HepG2 (cell line): ENCODE measurements around the gene SETD1A. TPM values are rescaled to one million over a fixed set of nuclear protein-coding genes. Genes with fewer than 3 reads are reported as not detected.
A peak's percentile ranks its signal among the peaks of the same experiment; 100 is the strongest.

Experiments used
- ATAC-seq: fragments of 200-7000 bp; cut with Tn5 transposase; 3 replicates; pipeline ENCODE4 v1.9.1; 2020; ENCODE audit warnings: mild to moderate bottlenecking, moderate library complexity
- BruUV-seq: library from RNA; stranded (reverse); fragments of 400-500 nt; replicated peaks from 2 replicates; lab custom pipeline; 2021; lab: Mats Ljungman, UMichigan
- CTCF ChIA-PET: fragments of 300-600 bp; formaldehyde crosslinking; extraction: SDS; loops from one replicate; lab custom pipeline; 2021; ENCODE audit warnings: low total read pairs, inconsistent platforms, low intra/inter-chr PET ratio; lab: Yijun Ruan, JAX
- POLR2A ChIA-PET: fragments of 350-600 bp; sonication (Branson Sonifier 250); formaldehyde crosslinking; loops from one replicate; lab custom pipeline; 2020; ENCODE audit warnings: antibody characterized with exemption, inconsistent platforms; lab: Yijun Ruan, JAX
- DNase-seq: peaks from one replicate; pipeline ENCODE4 v3.0.0-alpha.2; 2015; ENCODE audit warnings: low spot score
- FAIRE-seq: peaks from 3 replicates; lab custom pipeline; 2011; peaks lifted over from hg19 to GRCh38; lab: Jason Lieb, UNC
- H2AFZ ChIP-seq: one replicate; pipeline ENCODE4 v1.6.1; 2011; ENCODE audit warnings: low read length, inconsistent platforms
- H3K27ac ChIP-seq: fragments of 300-600 bp; 3 replicates; pipeline ENCODE4 v1.8.0; 2011; ENCODE audit warnings: mixed run types, mild to moderate bottlenecking, mixed read lengths, low read length, inconsistent platforms; ENCODE audit not compliant: insufficient read depth; ENCODE audit errors: extremely low read length
- H3K27me3 ChIP-seq, 2 experiments: fragments of 200-600 bp in 1 of 2; 2 replicates in 1 of 2; 3 replicates in 1 of 2; pipeline versions ENCODE4 v1.6.0 to v1.8.0; 2011; ENCODE audit warnings: low read length in 2 of 2, mild to moderate bottlenecking in 2 of 2, moderate library complexity in 2 of 2, inconsistent platforms in 1 of 2; ENCODE audit not compliant: insufficient read depth in 2 of 2, control insufficient read depth in 1 of 2
- H3K36me3 ChIP-seq, 2 experiments: fragments of 200-600 bp in 1 of 2; replicated peaks in 1 of 2; 2 replicates in 1 of 2; 3 replicates in 1 of 2; pipeline versions ENCODE4 v1.5.1 to v1.8.0; 2011; ENCODE audit warnings: low read length in 2 of 2, inconsistent platforms in 1 of 2; ENCODE audit not compliant: insufficient read depth in 2 of 2, control insufficient read depth in 1 of 2
- H3K4me1 ChIP-seq: 2 replicates; pipeline ENCODE4 v1.5.1; 2012; ENCODE audit warnings: low read length, inconsistent platforms; ENCODE audit not compliant: insufficient read depth
- H3K4me2 ChIP-seq: 2 replicates; pipeline ENCODE4 v1.6.0; 2011; ENCODE audit warnings: low read depth, low read length, inconsistent platforms
- H3K4me3 ChIP-seq, 3 experiments: fragments of 200-600 bp in 1 of 3; sonication (generic), shearing (Covaris generic) in 1 of 3; replicated peaks in 1 of 3; 2 replicates each; pipeline ENCODE4 v1.5.1; 2011 to 2016; ENCODE audit warnings: low read length in 3 of 3, inconsistent platforms in 2 of 3, low read depth in 2 of 3, mild to moderate bottlenecking in 2 of 3, control low read depth in 1 of 3, mixed read lengths in 1 of 3; ENCODE audit not compliant: insufficient read depth in 1 of 3
- H3K79me2 ChIP-seq: one replicate; pipeline ENCODE4 v1.6.1; 2011; ENCODE audit warnings: low read length, inconsistent platforms; ENCODE audit not compliant: insufficient read depth
- H3K9ac ChIP-seq: 2 replicates; pipeline ENCODE4 v1.6.0; 2011; ENCODE audit warnings: mild to moderate bottlenecking, low read depth, low read length, inconsistent platforms; ENCODE audit not compliant: insufficient read depth
- H3K9me3 ChIP-seq: 2 replicates; pipeline ENCODE4 v1.5.1; 2012; ENCODE audit warnings: mild to moderate bottlenecking, low read length
- H4K20me1 ChIP-seq: 2 replicates; pipeline ENCODE4 v1.6.0; 2011; ENCODE audit warnings: inconsistent platforms, mild to moderate bottlenecking, low read length, moderate library complexity; ENCODE audit not compliant: insufficient read depth
- AGO2 ChIP-seq: fragments of 200-400 bp; formaldehyde crosslinking; optimal IDR thresholded peaks from 2 replicates; pipeline ENCODE3; 2017; ENCODE audit warnings: mild to moderate bottlenecking, low read depth, low read length, moderate library complexity
- DNMT1 ChIP-seq: sonication (generic); formaldehyde crosslinking; IDR thresholded peaks from 2 replicates; pipeline ENCODE4 v1.5.1; 2020; ENCODE audit warnings: mild to moderate bottlenecking, missing genetic modification reagents
- POLR2A ChIP-seq, 2 experiments: IDR thresholded peaks; 2 replicates each; pipeline ENCODE4 v1.6.1; 2011; ENCODE audit warnings: low read depth in 2 of 2, low read length in 2 of 2, mild to moderate bottlenecking in 1 of 2, moderate library complexity in 1 of 2; ENCODE audit not compliant: insufficient read depth in 1 of 2
- RBFOX2 ChIP-seq: fragments of 200-400 bp; formaldehyde crosslinking; IDR thresholded peaks from 2 replicates; pipeline ENCODE4 v1.6.1; 2017; ENCODE audit warnings: low read depth, mild to moderate bottlenecking, low read length
- RBM22 ChIP-seq: fragments of 200-400 bp; formaldehyde crosslinking; optimal IDR thresholded peaks from 2 replicates; pipeline ENCODE3; 2017; ENCODE audit warnings: mild to moderate bottlenecking, low read length, moderate library complexity
- ZBTB4 ChIP-seq: sonication (generic); formaldehyde crosslinking; IDR thresholded peaks from 2 replicates; pipeline ENCODE4 v1.4.0; 2020; ENCODE audit warnings: missing genetic modification reagents, mild to moderate bottlenecking, borderline replicate concordance
- ZNF282 ChIP-seq: fragments of 450-650 bp; IDR thresholded peaks from 2 replicates; pipeline ENCODE4 v1.6.1; 2018; ENCODE audit not compliant: partially characterized antibody
- ZNF850 ChIP-seq: sonication (generic); formaldehyde crosslinking; conservative IDR thresholded peaks from 2 replicates; pipeline ENCODE4 v1.9.0; 2021; ENCODE audit warnings: mild to moderate bottlenecking, missing genetic modification reagents
- WGBS: methylation state at CpG from one replicate; pipeline ENCODE4 v1.1.6; 2017; ENCODE audit warnings: low lambda C conversion rate; 5-methylcytosine and 5-hydroxymethylcytosine counted together
- in situ Hi-C: cut with HindIII; loops from 2 replicates; pipeline ENCODE4 v1.10.0; 2017; ENCODE audit warnings: low pct_unique_long_range_greater_than_20kb; ENCODE audit not compliant: extremely low pct_ligation_motif_present
- intact Hi-C: fragments of 100-400 bp; cut with micrococcal nuclease; formaldehyde crosslinking; loops from one replicate; pipeline ENCODE4 v1.10.0; 2022; ENCODE audit not compliant: unreplicated experiment
- polyA plus RNA-seq, 8 experiments: library from polyadenylated mRNA; depleted of rRNA in 3 of 8; stranded (reverse) in 7 of 8; unstranded in 1 of 8; fragments of >200 nt; fragmentation: Illumina TruSeq in 4 of 8; extraction: Trizol in 4 of 8; gene quantifications; 2 replicates each; pipeline versions ENCODE4 v1.2.1 to v1.2.3, GENCODE V29; 2011 to 2016; ENCODE audit warnings: low read depth in 4 of 8, missing spikeins in 1 of 8, mixed read lengths in 1 of 8; ENCODE audit not compliant: insufficient read depth in 1 of 8
- total RNA-seq, 5 experiments: library from RNA; depleted of rRNA; stranded (reverse); fragments of >200 nt; fragmentation: Illumina TruSeq; extraction: Trizol; gene quantifications; 2 replicates each; pipeline ENCODE4 v1.2.3, GENCODE V29; 2016; ENCODE audit warnings: low read depth in 1 of 5

Gene SETD1A
- total and polyA plus RNA-seq, 2 of the 13 experiments (the other 11 are each of a cell fraction or from before 2014, with no cell fraction given): 3.8 to 5.6 TPM

- Histone ChIP-seq H3K79me2 (no peaks in the 10 kb centered on the region), H3K27ac (no peak overlapping the region), H4K20me1 (no peaks in the 10 kb centered on the region), H3K36me3 (peaks cover 60 to 85% of the 10 kb centered on the region in 2 experiments), H3K9me3 (no peaks in the 10 kb centered on the region), H2AFZ (no peak overlapping the region), H3K9ac (no peak overlapping the region), H3K4me2 (no peak overlapping the region), H3K4me1 (no peaks in the 10 kb centered on the region), H3K4me3 (no peak overlapping the region), H3K27me3 (no peaks in the 10 kb centered on the region)
- FAIRE-seq: no peak
- peak; percentile 35 for ATAC-seq
- no TSS peak for BruUV-seq
- no peak for DNase-seq
- intact Hi-C loops: no loop called here
- in situ Hi-C loops: no loop called here
- no peak for TF ChIP-seq ZBTB4 (CRISPR knock-in tag)
- TF ChIP-seq POLR2A (IDR thresholded peaks at IDR 0.05; ENCODE audit: insufficient read depth in 1 of 2, low read depth in 2 of 2, low read length in 2 of 2): peak in 1 of 2 experiments; percentile 29; a peak in 1 of 4 replicates
- ChIA-PET POLR2A (interaction anchor here (0.6 kb wide), 1 partner anchor 27 kb away, joined by 3 read pairs; no protein-coding TSS in a partner anchor), CTCF (no interaction called here)
- 97% methylated on average over 15 of the region's 15 CpGs for WGBS
Observed at GRCh38 chr16:30965436-30965835, 7.9 kb downstream of the SETD1A start.

GRCh38 chr16:30966033-30966619 lies 8.6 kb downstream of the SETD1A start:
- CTCF ChIA-PET: no interaction called here
- no peak overlapping the region for H3K4me3 ChIP-seq
- ATAC-seq (peak; percentile 7; the same call in 2 of the 3 replicates), DNase-seq (no peak)
- H3K27me3 ChIP-seq: no peaks in the 10 kb centered on the region
- H3K36me3 ChIP-seq: peaks cover 61 to 86% of the 10 kb centered on the region in 2 experiments
- H4K20me1 ChIP-seq: no peaks in the 10 kb centered on the region
- POLR2A ChIA-PET: interaction anchor here (0.6 kb wide), 1 partner anchor 26 kb away, joined by 3 read pairs; no protein-coding TSS in a partner anchor
- in situ Hi-C loops: no loop called here
- no peak overlapping the region for H2AFZ ChIP-seq
- H3K9ac ChIP-seq: no peak overlapping the region
- no peaks in the 10 kb centered on the region for H3K9me3 ChIP-seq
- H3K79me2 ChIP-seq: no peaks in the 10 kb centered on the region
- TF ChIP-seq RBM22: peak; percentile 74
- peak; percentile 95 for TF ChIP-seq AGO2
- TF ChIP-seq DNMT1 (CRISPR knock-in tag): 0 out of 2 replicates have a peak, but pooled peaks have one; percentile 27
- TF ChIP-seq ZNF850 (CRISPR knock-in tag): no peak
- TF ChIP-seq RBFOX2: peak; percentile 63
- TF ChIP-seq ZNF282: no peak
- TF ChIP-seq POLR2A (IDR thresholded peaks at IDR 0.05; ENCODE audit: insufficient read depth in 1 of 2, low read depth in 2 of 2, low read length in 2 of 2): 0 out of 4 replicates have a peak, but pooled peaks of 1 of the 2 experiments have one; percentile 22
- TF ChIP-seq, all 625 proteins: peak for 5
- intact Hi-C loops: no loop called here
- H3K4me1 ChIP-seq: no peaks in the 10 kb centered on the region
- TSS peak; percentile 4 for BruUV-seq
- H3K27ac ChIP-seq: no peak overlapping the region
- H3K4me2 ChIP-seq: no peak overlapping the region
- over 99% methylated on average over 16 of the region's 19 CpGs for WGBS
- no peak for FAIRE-seq
